Sigmoid colon (tissue), 7 donors: ENCODE data around the gene LATS2. TPM values are rescaled to one million over a fixed set of nuclear protein-coding genes. Genes with fewer than 3 reads are reported as not detected.

Experiments
- DNase-seq: peaks from one replicate; pipeline ENCODE4 v3.0.0-alpha.2; 2019
- H3K27ac ChIP-seq, 4 donors: fragments of 200-600 bp; sonication (generic); one replicate each; pipeline ENCODE4 v1.5.1; 2016 to 2019; ENCODE audit warnings: mild to moderate bottlenecking in 1 of 4
- H3K27me3 ChIP-seq, 3 donors: fragments of 200-600 bp; sonication (generic); one replicate each; pipeline ENCODE4 v1.5.1; 2019; ENCODE audit warnings: mild to moderate bottlenecking in 1 of 3
- H3K36me3 ChIP-seq, 4 donors: fragments of 200-600 bp; sonication (generic); one replicate each; pipeline ENCODE4 v1.5.1; 2016 to 2019
- H3K4me1 ChIP-seq, 4 donors: fragments of 200-600 bp; sonication (generic); one replicate each; pipeline ENCODE4 v1.5.1; 2017 to 2019
- H3K4me3 ChIP-seq, 4 donors: fragments of 200-600 bp; sonication (generic); one replicate each; pipeline ENCODE4 v1.5.1; 2017 to 2019; ENCODE audit warnings: mild to moderate bottlenecking in 2 of 4, moderate library complexity in 1 of 4
- H3K9me3 ChIP-seq, 4 donors: fragments of 200-600 bp in 3 of 4; sonication (generic) in 3 of 4; one replicate each; pipeline versions ENCODE4 v1.5.1 to v1.6.1; 2013 to 2019
- EP300 ChIP-seq, 4 donors: sonication (generic); formaldehyde crosslinking; IDR thresholded peaks; one replicate each; pipeline ENCODE4 v1.6.1; 2017; ENCODE audit warnings: antibody characterized with exemption in 4 of 4
- POLR2A ChIP-seq, 2 donors: fragments of 450-650 bp; IDR thresholded peaks; one replicate each; pipeline ENCODE4 v1.6.1; 2016; ENCODE audit warnings: antibody characterized with exemption in 2 of 2, mild to moderate bottlenecking in 2 of 2, moderate library complexity in 2 of 2
- POLR2AphosphoS5 ChIP-seq, 4 donors: sonication (generic); formaldehyde crosslinking; IDR thresholded peaks; one replicate each; pipeline ENCODE4 v1.6.1; 2017; ENCODE audit warnings: antibody characterized with exemption in 4 of 4
- WGBS, 2 donors: extraction: QIAGEN DNeasy Blood & Tissue Kit; methylation state at CpG; one replicate each; pipeline ENCODE4 v1.1.7; 2013; 5-methylcytosine and 5-hydroxymethylcytosine counted together
- intact Hi-C: fragments of 100-400 bp; cut with DNase I; formaldehyde crosslinking; loops from one replicate; pipeline ENCODE4 v1.15.1; 2023
- polyA plus RNA-seq, 3 donors: library from polyadenylated mRNA; stranded (reverse); fragments of 200-250 nt; gene quantifications; one replicate each; pipeline ENCODE4 v1.2.3, GENCODE V29; 2013
- total RNA-seq, 4 donors: library from RNA; depleted of rRNA; stranded (reverse); fragments of >200 nt; gene quantifications; one replicate each; pipeline ENCODE4 v1.1.0, GENCODE V29; 2016
- TF ChIP-seq, protein P1 (sequence below), 4 experiments: fragments of 450-650 bp in 3 of 4; fragments of 200-600 bp in 1 of 4; IDR thresholded peaks; one replicate each; pipeline ENCODE4 v1.5.1; 2016 to 2019; ENCODE audit warnings: antibody characterized with exemption in 4 of 4, mild to moderate bottlenecking in 3 of 4, moderate library complexity in 2 of 4
- donor health status: healthy with polysubstance abuse.
- donor health status: Bipolar disorder and iron deficiency.
- donor health status: healthy.

Gene LATS2
- total and polyA plus RNA-seq, 7 donors, result 3.7 to 45.5 (median 21.8) TPM

DNA sequence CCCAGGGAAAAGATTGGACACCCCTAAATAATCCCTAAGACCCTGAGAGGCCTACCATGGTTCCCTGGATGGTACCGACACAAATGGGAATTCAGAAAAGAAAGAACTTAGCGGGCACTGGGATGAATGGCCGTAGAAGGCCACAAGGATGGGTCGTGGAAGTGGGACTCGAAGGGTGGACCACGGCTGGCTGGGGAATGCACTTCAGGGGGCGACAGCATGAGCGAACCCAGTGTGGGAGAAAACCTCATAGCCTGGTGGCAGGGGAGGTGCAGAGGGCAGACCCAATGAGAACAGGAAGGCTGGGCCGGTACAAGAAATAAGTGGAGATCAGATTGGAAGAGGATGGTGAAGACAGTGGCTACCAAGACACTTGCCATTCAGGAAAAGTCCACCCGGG, 28.7 kb downstream of the LATS2 start:
- peak; percentile 62 for DNase-seq
- TF ChIP-seq POLR2AphosphoS5 (IDR thresholded peaks at IDR 0.05) (no peak), EP300 (IDR thresholded peaks at IDR 0.05) (no peak), POLR2A (IDR thresholded peaks at IDR 0.05) (no peak)
- TF ChIP-seq, protein P1, sequence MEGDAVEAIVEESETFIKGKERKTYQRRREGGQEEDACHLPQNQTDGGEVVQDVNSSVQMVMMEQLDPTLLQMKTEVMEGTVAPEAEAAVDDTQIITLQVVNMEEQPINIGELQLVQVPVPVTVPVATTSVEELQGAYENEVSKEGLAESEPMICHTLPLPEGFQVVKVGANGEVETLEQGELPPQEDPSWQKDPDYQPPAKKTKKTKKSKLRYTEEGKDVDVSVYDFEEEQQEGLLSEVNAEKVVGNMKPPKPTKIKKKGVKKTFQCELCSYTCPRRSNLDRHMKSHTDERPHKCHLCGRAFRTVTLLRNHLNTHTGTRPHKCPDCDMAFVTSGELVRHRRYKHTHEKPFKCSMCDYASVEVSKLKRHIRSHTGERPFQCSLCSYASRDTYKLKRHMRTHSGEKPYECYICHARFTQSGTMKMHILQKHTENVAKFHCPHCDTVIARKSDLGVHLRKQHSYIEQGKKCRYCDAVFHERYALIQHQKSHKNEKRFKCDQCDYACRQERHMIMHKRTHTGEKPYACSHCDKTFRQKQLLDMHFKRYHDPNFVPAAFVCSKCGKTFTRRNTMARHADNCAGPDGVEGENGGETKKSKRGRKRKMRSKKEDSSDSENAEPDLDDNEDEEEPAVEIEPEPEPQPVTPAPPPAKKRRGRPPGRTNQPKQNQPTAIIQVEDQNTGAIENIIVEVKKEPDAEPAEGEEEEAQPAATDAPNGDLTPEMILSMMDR (IDR thresholded peaks at IDR 0.05), result no peak
- H3K4me1 ChIP-seq, result peaks cover 0 to 62% (median 56%) of the 10 kb centered on the region in 4 donors
- intact Hi-C loops, result no loop called here
- no peaks in the 10 kb centered on the region for H3K9me3 ChIP-seq
- H3K27me3 ChIP-seq, result no peaks in the 10 kb centered on the region
- H3K36me3 ChIP-seq, result no peaks in the 10 kb centered on the region
- H3K4me3 ChIP-seq, result no peak overlapping the region
- 95 to 96% methylated on average over 10 of the region's 10 CpGs for WGBS, 2 donors
- peak overlapping the region; percentile 71 to 91 (median 86) for H3K27ac ChIP-seq

DNA sequence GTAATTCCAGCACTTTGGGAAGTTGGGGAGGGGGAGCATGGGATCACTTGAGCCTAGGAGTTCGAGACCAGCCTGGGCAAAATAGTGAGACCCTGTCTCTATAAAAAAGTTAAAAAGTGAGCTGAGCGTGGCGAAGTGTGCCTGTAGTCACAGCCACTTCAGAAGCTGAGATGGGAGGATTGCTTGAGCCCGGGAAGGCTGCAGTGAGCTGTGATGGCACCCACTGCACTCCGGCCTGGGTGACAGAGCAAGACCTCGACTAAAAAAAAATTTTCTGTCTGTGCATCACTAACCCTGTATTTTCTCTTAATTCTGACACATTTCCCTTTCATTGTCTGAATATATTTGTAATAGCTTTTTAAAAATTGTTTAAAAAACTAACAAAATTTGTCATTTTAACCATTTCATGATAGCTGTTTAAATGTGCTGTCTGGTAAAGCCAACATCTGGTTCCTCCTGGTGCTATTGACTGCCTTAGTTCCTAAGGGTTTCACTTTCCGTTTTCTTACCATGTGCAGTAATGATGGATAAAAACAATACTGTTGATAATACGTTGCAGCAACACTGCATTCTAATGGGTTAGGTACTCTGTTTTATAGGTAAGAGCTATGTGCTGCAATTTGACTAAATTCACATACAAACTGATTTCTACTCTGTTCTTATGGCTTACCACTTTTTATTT, 29.7 kb downstream of the LATS2 start:
- Histone ChIP-seq H3K36me3 (no peaks in the 10 kb centered on the region), H3K4me1 (peaks cover 0 to 54% (median 50%) of the 10 kb centered on the region in 4 donors), H3K9me3 (no peaks in the 10 kb centered on the region), H3K27ac (peak overlapping the region; percentile 71 to 91 (median 86)), H3K27me3 (no peaks in the 10 kb centered on the region), H3K4me3 (no peak overlapping the region)
- DNase-seq, result peak; percentile 41
- TF ChIP-seq EP300 (IDR thresholded peaks at IDR 0.05) (no peak), POLR2A (IDR thresholded peaks at IDR 0.05) (no peak), POLR2AphosphoS5 (IDR thresholded peaks at IDR 0.05) (no peak)
- TF ChIP-seq, protein P1 (IDR thresholded peaks at IDR 0.05), result no peak
- intact Hi-C loops, result loop anchor here (1.0 kb wide), 1 partner anchor 8 kb away; no protein-coding TSS in a partner anchor
- 85 to 89% methylated on average over 8 of the region's 8 CpGs for WGBS, 2 donors

DNA sequence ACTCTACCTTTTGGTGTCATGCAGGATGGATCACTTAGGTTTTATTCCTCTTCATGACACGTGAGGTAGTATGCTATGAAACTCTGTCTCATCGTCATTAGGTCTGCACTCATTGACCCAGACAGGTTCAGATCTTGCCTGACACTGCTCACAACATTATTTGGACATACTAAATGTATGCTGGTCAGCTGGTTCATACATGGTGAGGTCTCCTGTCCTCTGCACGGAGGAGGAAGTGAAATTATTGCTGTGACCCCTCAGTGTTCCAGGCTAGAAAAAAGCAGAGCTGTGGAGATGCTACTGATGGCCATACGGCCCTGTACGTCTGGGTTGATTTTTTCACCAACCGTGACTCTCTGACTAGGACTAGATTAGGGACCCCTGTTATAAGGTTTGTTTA, 35.8 kb downstream of the LATS2 start:
- intact Hi-C loops, result no loop called here
- WGBS, 2 donors, result 92 to 94% methylated on average over 6 of the region's 6 CpGs
- TF ChIP-seq, protein P1 (IDR thresholded peaks at IDR 0.05), result no peak
- no peak for TF ChIP-seq POLR2AphosphoS5 (IDR thresholded peaks at IDR 0.05)
- no peak for TF ChIP-seq POLR2A (IDR thresholded peaks at IDR 0.05)
- H3K4me3 ChIP-seq, result no peak overlapping the region
- H3K36me3 ChIP-seq, result no peaks in the 10 kb centered on the region
- H3K9me3 ChIP-seq, result no peaks in the 10 kb centered on the region
- H3K27ac ChIP-seq, result no peak overlapping the region
- no peaks in the 10 kb centered on the region for H3K27me3 ChIP-seq
- peaks cover 0 to 32% (median 28%) of the 10 kb centered on the region in 4 donors for H3K4me1 ChIP-seq
- no peak for DNase-seq

DNA sequence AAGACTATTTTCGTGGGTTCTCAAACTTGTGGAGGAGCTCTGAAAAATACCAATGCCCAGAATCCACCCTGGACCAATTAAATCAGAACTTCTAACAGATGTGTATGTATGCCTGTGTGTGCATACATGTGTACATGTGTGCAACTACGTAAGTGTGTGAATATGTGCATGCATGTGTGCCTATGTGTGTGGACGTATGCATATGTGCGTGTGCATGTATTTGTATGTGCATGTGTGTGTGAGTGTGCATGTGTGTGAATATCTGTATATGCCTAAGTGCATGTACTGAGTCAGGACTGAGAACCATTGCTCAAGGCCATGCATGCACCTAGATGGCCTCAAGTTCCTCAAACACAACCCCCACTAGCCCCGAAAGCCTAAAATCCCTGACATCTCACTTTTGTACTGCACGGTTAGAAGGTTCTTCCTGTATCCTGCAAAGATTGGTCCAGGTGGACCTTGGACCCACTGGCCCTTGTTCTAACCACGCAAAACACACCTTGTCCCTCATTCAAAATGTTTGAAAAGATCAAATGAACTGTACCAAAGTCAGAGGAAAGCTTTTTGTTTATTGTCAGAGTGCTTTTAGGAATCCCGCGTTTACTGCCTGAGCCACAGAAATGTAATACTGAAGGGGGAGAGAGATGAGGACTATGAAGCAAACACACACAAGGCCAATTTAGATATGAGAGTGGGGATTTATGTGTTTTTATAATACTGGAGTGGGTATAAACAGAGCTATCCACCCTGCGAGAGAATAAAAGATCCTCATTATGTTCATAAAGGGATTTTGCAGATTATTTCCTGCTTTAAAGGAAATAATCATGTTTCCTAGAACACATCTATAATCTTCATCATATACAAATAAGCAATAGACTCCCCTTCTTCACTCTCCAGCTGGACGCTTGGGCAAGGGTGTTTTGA, 39.1 kb downstream of the LATS2 start:
- H3K36me3 ChIP-seq, result no peaks in the 10 kb centered on the region
- H3K27me3 ChIP-seq, result no peaks in the 10 kb centered on the region
- H3K27ac ChIP-seq, result peak overlapping the region; percentile 59 to 77 (median 76)
- DNase-seq, result no peak
- 37 to 65% methylated on average over 11 of the region's 11 CpGs for WGBS, 2 donors
- H3K4me3 ChIP-seq, result no peak overlapping the region
- no peak for TF ChIP-seq POLR2AphosphoS5 (IDR thresholded peaks at IDR 0.05)
- no peaks in the 10 kb centered on the region for H3K9me3 ChIP-seq
- intact Hi-C loops, result no loop called here
- H3K4me1 ChIP-seq, result peaks cover 0 to 56% (median 51%) of the 10 kb centered on the region in 4 donors

DNA sequence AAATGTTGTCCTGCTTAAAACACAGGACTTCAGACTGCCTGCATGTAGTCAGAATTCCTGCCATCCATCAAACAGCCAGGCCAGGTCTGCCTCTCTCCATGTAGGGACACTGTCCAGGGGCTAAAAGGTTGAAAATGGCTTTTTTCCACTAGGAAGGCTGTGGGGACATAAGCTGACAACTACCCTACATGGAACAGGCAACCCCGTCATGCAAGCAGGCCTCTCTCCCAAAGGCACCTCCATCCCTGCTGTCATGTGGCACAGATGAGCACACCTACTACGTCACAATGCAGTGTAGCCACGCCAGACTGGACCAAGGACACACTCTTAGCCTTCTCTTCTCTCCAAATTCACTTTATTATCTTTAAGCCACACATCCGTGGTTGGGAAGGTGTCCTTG, 40.8 kb downstream of the LATS2 start:
- TF ChIP-seq POLR2AphosphoS5 (IDR thresholded peaks at IDR 0.05) (peak in 1 of 4 donors; percentile 56), EP300 (IDR thresholded peaks at IDR 0.05) (peak in 1 of 4 donors; percentile 50), POLR2A (IDR thresholded peaks at IDR 0.05) (no peak)
- TF ChIP-seq, protein P1 (IDR thresholded peaks at IDR 0.05), result no peak
- intact Hi-C loops, result loop anchor here (2.0 kb wide), 1 partner anchor 40 kb away; the partner anchor contains the start of gene LATS2
- peaks cover 0 to 73% (median 69%) of the 10 kb centered on the region in 4 donors for H3K4me1 ChIP-seq
- H3K27me3 ChIP-seq, result no peaks in the 10 kb centered on the region
- H3K27ac ChIP-seq, result peak overlapping the region; percentile 59 to 77 (median 76)
- no peak for DNase-seq
- no peak overlapping the region for H3K4me3 ChIP-seq
- WGBS, 2 donors, result 91% methylated on average over 4 of the region's 4 CpGs
- no peaks in the 10 kb centered on the region for H3K9me3 ChIP-seq
- no peaks in the 10 kb centered on the region for H3K36me3 ChIP-seq
